ENCODE data around the gene DRD2.

DRD2 gene

GRCh38 chr11:113504586-113504985 is 29.4 kb upstream of the DRD2 start:
- TF ChIP-seq CTCF (IDR thresholded peaks at IDR 0.05; ENCODE audit: control insufficient read depth, insufficient read depth, low read depth, low read length, missing control alignments), result no peak
- no peak for DNase-seq (ENCODE audit: low read depth)
- no peak overlapping the region for H3K4me3 ChIP-seq (ENCODE audit: control insufficient read depth, low read depth, low read length)

DNA sequence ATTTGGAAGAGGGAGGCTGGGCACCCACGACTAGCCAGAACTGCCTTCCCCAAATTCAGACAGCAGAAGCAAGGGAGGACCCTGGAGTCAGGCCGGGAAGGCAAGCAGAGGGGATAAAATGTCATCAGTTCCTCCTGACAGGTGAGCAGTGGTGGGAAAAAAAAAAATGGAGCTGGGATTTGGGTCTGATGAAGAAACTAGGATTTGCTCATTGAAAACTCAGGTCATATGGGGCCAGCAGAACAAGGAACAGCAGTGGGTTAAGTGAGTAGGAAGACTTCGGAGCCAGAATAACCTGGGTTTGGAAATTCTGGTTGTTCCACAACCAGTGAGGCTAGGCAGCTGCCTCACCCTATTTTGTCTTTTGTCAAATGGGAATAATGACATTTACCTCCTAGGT is 28.9 kb upstream of the DRD2 start:
- H3K4me3 ChIP-seq (ENCODE audit: control insufficient read depth, low read depth, low read length), result no peak overlapping the region
- TF ChIP-seq CTCF (IDR thresholded peaks at IDR 0.05; ENCODE audit: control insufficient read depth, insufficient read depth, low read depth, low read length, missing control alignments), result no peak
- no peak for DNase-seq (ENCODE audit: low read depth)

- TF ChIP-seq CTCF (IDR thresholded peaks at IDR 0.05; ENCODE audit: control insufficient read depth, insufficient read depth, low read depth, low read length, missing control alignments), result no peak
- no peak for DNase-seq (ENCODE audit: low read depth)
Observed at GRCh38 chr11:113497066-113497910, 22.1 kb upstream of the DRD2 start.

DNA sequence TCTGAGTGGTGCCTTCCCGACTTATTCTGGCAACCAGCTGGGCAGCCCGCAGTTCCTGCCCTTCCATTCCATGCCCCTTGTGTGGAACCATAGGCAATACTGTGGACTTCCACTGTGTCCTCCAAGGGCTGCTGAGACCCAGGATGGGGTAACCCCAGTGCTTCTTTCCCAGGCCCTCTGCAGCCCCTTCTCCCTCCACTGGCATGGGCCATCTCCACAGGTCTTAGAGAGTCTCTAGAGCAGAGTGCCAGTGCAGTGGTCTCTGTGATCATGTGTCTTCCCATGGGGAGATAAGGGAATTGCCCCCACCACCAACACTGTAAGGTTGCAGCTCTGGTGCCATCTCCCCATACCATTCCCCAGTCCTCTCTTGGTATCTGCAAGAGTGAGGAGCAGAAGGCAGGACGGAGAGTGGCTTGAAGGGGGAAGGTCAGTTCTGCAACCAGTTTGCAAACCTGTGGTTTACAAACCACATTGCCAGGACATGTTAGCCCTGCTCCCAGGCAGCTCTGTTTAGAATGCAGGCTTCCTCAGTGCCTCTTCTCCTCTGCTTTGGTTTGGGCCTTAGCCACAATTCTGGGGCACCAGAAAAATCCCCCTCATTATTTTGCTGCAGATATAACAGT is 20.9 kb upstream of the DRD2 start:
- DNase-seq (ENCODE audit: low read depth), result no peak
- no peak for TF ChIP-seq CTCF (IDR thresholded peaks at IDR 0.05; ENCODE audit: control insufficient read depth, insufficient read depth, low read depth, low read length, missing control alignments)
- H3K4me3 ChIP-seq (ENCODE audit: control insufficient read depth, low read depth, low read length), result no peak overlapping the region

More at GRCh38 chr11:113497066-113497910, 22.1 kb upstream of the DRD2 start:
- H3K4me3 ChIP-seq (ENCODE audit: control insufficient read depth, low read depth, low read length), result no peak overlapping the region

DNA sequence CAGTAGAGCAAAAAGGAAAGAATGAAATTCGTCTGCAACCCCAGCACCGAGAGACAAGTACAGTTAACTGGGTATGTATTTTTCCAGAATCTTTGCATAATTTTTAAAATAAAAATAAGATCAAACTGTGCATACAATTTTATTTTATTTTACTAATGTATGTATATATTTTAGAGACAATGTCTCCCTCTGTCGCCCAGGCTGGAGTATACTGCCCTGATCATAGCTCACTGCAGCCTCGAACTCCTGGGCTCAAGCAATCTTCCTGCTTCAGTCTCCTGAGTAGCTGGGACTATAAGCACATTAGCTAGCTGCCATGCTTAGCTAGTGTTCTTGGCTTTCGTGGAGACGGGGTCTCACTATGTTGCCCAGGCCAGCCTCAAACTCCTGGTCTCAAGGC is 18.8 kb upstream of the DRD2 start:
- no peak for DNase-seq (ENCODE audit: low read depth)
- H3K4me3 ChIP-seq (ENCODE audit: control insufficient read depth, low read depth, low read length), result no peak overlapping the region
- TF ChIP-seq CTCF (IDR thresholded peaks at IDR 0.05; ENCODE audit: control insufficient read depth, insufficient read depth, low read depth, low read length, missing control alignments), result peak; percentile 26

DNA sequence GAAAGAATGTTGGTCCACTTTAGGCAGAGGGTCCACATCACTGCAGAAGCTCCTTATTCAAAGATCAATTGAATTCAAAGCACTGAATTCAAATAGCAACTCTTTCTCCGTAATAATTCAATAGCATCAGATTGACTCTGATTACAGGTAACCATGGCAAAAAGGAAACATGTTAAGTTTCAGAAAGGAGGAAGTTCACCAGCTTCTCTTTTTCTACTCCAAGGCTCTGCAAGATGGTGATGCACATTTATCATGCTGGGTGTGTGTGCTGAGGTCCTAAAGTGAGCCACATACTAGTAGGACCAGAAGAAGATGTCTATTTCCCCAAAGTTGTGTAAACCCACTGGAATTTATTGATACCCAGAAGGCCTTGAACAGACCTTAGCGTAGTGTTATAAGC is 18.0 kb upstream of the DRD2 start:
- DNase-seq (ENCODE audit: low read depth), result no peak
- H3K4me3 ChIP-seq (ENCODE audit: control insufficient read depth, low read depth, low read length), result no peak overlapping the region
- TF ChIP-seq CTCF (IDR thresholded peaks at IDR 0.05; ENCODE audit: control insufficient read depth, insufficient read depth, low read depth, low read length, missing control alignments), result no peak
